ENCODE data around the gene TRIM44.

The TRIM44 gene

GRCh38 chr11:35671396-35672127 is 9.0 kb downstream of the TRIM44 start:
- no peak for TF ChIP-seq CTCF (IDR thresholded peaks at IDR 0.05; ENCODE audit: insufficient read depth, missing control alignments)
- DNase-seq (ENCODE audit: insufficient read length, low spot score) (no peak), FAIRE-seq (no peak)

- FAIRE-seq, result no peak
- no peak for DNase-seq (ENCODE audit: insufficient read length, low spot score)
- TF ChIP-seq CTCF (IDR thresholded peaks at IDR 0.05; ENCODE audit: insufficient read depth, missing control alignments), result no peak
Measured at GRCh38 chr11:35672608-35673007, 10.0 kb downstream of the TRIM44 start.

- TF ChIP-seq CTCF (IDR thresholded peaks at IDR 0.05; ENCODE audit: insufficient read depth, missing control alignments), result no peak
- no peak for FAIRE-seq
- no peak for DNase-seq (ENCODE audit: insufficient read length, low spot score)
Measured at GRCh38 chr11:35675901-35676610, 13.5 kb downstream of the TRIM44 start.

GRCh38 chr11:35676611-35676965 is 14.0 kb downstream of the TRIM44 start:
- no peak for FAIRE-seq
- DNase-seq (ENCODE audit: insufficient read length, low spot score), result no peak
- no peak for TF ChIP-seq CTCF (IDR thresholded peaks at IDR 0.05; ENCODE audit: insufficient read depth, missing control alignments)

- TF ChIP-seq CTCF (IDR thresholded peaks at IDR 0.05; ENCODE audit: insufficient read depth, missing control alignments), result no peak
- FAIRE-seq, result no peak
Measured at GRCh38 chr11:35677904-35678303, 15.3 kb downstream of the TRIM44 start.

GRCh38 chr11:35678471-35678870 is 15.9 kb downstream of the TRIM44 start:
- FAIRE-seq (no peak), DNase-seq (ENCODE audit: insufficient read length, low spot score) (no peak)
- no peak for TF ChIP-seq CTCF (IDR thresholded peaks at IDR 0.05; ENCODE audit: insufficient read depth, missing control alignments)

More at GRCh38 chr11:35677904-35678303, 15.3 kb downstream of the TRIM44 start:
- DNase-seq (ENCODE audit: insufficient read length, low spot score), result no peak

- DNase-seq (ENCODE audit: insufficient read length, low spot score) (no peak), FAIRE-seq (no peak)
- TF ChIP-seq CTCF (IDR thresholded peaks at IDR 0.05; ENCODE audit: insufficient read depth, missing control alignments), result no peak
Measured at GRCh38 chr11:35678975-35679374, 16.4 kb downstream of the TRIM44 start.

All from D721Med (cell line).